ENCODE results near the gene LYRM2. TPM values are rescaled to one million over a fixed set of nuclear protein-coding genes. Genes with fewer than 3 reads are reported as not detected.

The LYRM2 gene
- total RNA-seq, 4 donors from 2014 or later = 18.3 to 33.4 (median 21.9) TPM

DNA sequence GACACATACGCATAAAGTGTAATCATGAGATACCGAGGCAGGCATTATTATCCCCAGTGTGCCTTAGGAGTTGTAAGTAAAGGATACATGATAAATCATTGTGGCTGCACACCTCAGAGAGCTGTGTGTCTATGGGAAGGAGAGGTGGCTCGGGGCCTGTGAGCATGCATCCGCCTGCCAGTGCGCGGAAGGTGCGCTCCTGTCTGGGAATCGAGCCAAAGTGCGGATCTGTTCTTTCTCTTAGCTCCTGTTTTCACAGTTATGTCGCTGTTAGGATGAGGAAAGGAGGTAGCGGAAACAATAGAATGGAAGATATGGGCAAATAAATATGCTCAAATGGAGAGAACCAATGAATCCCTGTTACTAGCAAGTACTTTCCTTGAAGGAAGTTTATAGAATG lies 107.6 kb downstream of the LYRM2 start:
- no peaks in the 10 kb centered on the region for H3K27me3 ChIP-seq
- H3K4me1 ChIP-seq = no peaks in the 10 kb centered on the region
- no peaks in the 10 kb centered on the region for H3K36me3 ChIP-seq
- H3K27ac ChIP-seq = no peak overlapping the region
- WGBS, 2 donors (ENCODE audit: low coverage in 1 of 2) = 49 to 63% methylated on average over 11 of the region's 11 CpGs
- H3K9me3 ChIP-seq = no peaks in the 10 kb centered on the region
- TF ChIP-seq, protein P1, sequence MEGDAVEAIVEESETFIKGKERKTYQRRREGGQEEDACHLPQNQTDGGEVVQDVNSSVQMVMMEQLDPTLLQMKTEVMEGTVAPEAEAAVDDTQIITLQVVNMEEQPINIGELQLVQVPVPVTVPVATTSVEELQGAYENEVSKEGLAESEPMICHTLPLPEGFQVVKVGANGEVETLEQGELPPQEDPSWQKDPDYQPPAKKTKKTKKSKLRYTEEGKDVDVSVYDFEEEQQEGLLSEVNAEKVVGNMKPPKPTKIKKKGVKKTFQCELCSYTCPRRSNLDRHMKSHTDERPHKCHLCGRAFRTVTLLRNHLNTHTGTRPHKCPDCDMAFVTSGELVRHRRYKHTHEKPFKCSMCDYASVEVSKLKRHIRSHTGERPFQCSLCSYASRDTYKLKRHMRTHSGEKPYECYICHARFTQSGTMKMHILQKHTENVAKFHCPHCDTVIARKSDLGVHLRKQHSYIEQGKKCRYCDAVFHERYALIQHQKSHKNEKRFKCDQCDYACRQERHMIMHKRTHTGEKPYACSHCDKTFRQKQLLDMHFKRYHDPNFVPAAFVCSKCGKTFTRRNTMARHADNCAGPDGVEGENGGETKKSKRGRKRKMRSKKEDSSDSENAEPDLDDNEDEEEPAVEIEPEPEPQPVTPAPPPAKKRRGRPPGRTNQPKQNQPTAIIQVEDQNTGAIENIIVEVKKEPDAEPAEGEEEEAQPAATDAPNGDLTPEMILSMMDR (IDR thresholded peaks at IDR 0.05) = no peak
- TF ChIP-seq POLR2AphosphoS5 (IDR thresholded peaks at IDR 0.05) = no peak
- no peak for TF ChIP-seq POLR2A (IDR thresholded peaks at IDR 0.05)
- TF ChIP-seq EP300 (IDR thresholded peaks at IDR 0.05) = no peak
- no peak for ATAC-seq
- no peak overlapping the region for H3K4me3 ChIP-seq

DNA sequence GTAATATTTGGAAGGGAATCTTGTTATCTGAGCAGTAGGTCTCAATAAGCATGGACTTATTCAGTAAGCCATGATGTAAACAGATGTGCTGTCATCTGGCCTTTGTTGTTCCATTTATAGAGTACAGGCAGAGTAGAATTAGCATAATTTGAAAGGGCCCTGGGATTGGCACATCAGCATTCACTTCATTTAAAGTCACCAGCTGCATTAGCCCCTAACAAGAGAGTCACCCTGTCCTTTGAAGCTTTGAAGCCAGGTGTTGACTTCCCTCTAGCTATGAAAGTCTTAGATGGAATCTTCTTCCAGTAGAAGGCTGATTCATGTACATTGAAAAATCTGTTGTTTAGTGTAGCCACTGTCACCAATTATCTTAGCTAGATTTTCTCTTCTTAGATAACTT lies 109.7 kb downstream of the LYRM2 start:
- no peaks in the 10 kb centered on the region for H3K27me3 ChIP-seq
- H3K27ac ChIP-seq = no peak overlapping the region
- no peaks in the 10 kb centered on the region for H3K4me1 ChIP-seq
- no peak overlapping the region for H3K4me3 ChIP-seq
- H3K9me3 ChIP-seq = no peaks in the 10 kb centered on the region
- TF ChIP-seq EP300 (IDR thresholded peaks at IDR 0.05) (no peak), POLR2AphosphoS5 (IDR thresholded peaks at IDR 0.05) (no peak), POLR2A (IDR thresholded peaks at IDR 0.05) (no peak)
- TF ChIP-seq, protein P1 (IDR thresholded peaks at IDR 0.05) = no peak
- ATAC-seq = no peak
- H3K36me3 ChIP-seq = no peaks in the 10 kb centered on the region

DNA sequence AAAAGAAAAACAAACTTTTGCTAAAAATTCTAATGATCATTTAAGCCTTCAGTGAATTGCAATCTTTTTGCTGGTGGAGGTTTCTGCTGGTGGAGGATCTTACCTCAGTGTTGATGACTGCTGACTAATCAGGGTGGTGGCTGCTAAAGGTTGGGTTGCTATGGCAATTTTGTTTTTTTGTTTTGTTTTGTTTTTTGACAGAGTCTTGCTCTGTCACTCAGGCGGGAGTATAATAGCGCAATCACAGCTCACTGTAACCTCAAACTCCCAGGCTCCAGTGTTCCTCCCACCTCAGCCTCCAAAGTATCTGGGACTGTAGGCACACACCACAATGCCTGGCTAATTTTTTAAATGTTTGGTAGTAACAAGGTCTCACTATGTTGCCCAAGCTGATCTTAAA lies 110.9 kb downstream of the LYRM2 start:
- TF ChIP-seq POLR2AphosphoS5 (IDR thresholded peaks at IDR 0.05) = no peak
- TF ChIP-seq EP300 (IDR thresholded peaks at IDR 0.05) = no peak
- TF ChIP-seq POLR2A (IDR thresholded peaks at IDR 0.05) = no peak
- TF ChIP-seq, protein P1 (IDR thresholded peaks at IDR 0.05) = no peak
- 94% methylated on average over 2 of the region's 2 CpGs; no CpG with 5 or more reads in 1 of the 2 donors for WGBS, 2 donors (ENCODE audit: low coverage in 1 of 2)
- no peak for ATAC-seq
- Histone ChIP-seq H3K36me3 (no peaks in the 10 kb centered on the region), H3K4me1 (no peaks in the 10 kb centered on the region), H3K27me3 (no peaks in the 10 kb centered on the region), H3K27ac (no peak overlapping the region), H3K9me3 (no peaks in the 10 kb centered on the region), H3K4me3 (no peak overlapping the region)

DNA sequence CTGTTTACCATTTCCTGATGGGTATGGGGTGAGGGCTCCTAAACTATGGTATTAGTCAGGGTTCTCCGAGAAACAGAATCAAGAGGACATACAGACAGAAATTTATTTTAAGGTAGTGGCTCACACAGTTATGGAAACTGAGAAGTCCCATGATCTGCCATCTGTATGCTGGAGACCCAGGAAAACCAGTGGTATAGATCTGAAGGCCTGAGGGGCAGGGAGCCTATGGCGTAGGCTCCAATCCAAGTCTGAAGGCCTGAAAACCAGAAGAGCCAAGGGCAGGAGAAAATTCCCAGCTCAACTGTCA lies 112.0 kb downstream of the LYRM2 start:
- Histone ChIP-seq H3K27me3 (no peaks in the 10 kb centered on the region), H3K9me3 (no peaks in the 10 kb centered on the region), H3K4me3 (no peak overlapping the region), H3K27ac (no peak overlapping the region), H3K4me1 (no peaks in the 10 kb centered on the region), H3K36me3 (no peaks in the 10 kb centered on the region)
- 92 to 100% methylated on average over 2 of the region's 2 CpGs for WGBS, 2 donors (ENCODE audit: low coverage in 1 of 2)
- no peak for ATAC-seq
- no peak for TF ChIP-seq EP300 (IDR thresholded peaks at IDR 0.05)
- TF ChIP-seq, protein P1 (IDR thresholded peaks at IDR 0.05) = no peak
- TF ChIP-seq POLR2AphosphoS5 (IDR thresholded peaks at IDR 0.05) = no peak
- no peak for TF ChIP-seq POLR2A (IDR thresholded peaks at IDR 0.05)

DNA sequence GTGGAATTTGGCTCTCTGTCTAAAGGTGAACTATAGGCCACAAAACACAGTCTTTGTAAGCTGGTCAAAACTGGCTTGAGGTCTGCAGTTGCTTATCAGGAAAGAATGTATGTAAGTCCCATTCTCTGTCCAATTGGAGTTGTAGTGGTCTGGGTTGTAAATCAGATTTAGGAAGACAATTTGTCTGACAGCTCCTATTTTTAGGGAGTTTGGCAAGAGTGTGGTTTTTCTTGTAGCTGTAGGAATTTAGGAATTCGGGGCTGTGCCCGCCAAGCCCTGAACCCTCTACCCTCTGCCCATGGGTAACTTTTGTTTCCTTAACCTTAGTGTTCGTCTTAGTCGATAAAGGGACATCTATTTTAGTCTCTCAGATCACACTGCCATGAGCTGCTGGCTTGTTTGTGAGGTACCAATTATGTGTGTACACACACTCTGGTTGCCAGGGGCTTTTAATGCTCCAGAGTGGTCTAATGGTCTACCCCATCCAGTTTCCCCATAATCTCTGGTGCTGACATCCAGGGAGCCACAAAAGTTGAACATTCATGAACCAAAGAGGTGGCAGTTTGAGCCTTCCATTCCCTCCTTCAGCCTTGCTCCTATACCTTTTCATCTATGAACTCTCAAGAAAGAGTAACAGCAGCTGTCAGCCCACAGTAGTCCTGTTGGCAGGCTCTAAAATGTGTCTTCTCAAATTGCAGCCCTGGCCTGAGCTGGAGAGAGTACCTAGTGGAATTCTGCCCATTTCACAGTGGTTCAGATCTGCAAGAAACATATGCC lies 112.6 kb downstream of the LYRM2 start:
- H3K27me3 ChIP-seq = no peaks in the 10 kb centered on the region
- no peak overlapping the region for H3K27ac ChIP-seq
- H3K4me3 ChIP-seq = no peak overlapping the region
- TF ChIP-seq POLR2AphosphoS5 (IDR thresholded peaks at IDR 0.05) (no peak), POLR2A (IDR thresholded peaks at IDR 0.05) (no peak), EP300 (IDR thresholded peaks at IDR 0.05) (no peak)
- TF ChIP-seq, protein P1 (IDR thresholded peaks at IDR 0.05) = no peak
- no peaks in the 10 kb centered on the region for H3K4me1 ChIP-seq
- H3K36me3 ChIP-seq = no peaks in the 10 kb centered on the region
- H3K9me3 ChIP-seq = no peaks in the 10 kb centered on the region
- no peak for ATAC-seq
- 81 to 100% methylated on average over 3 to 4 of the region's 4 CpGs for WGBS, 2 donors (ENCODE audit: low coverage in 1 of 2)
